Upper lobe of right lung (tissue), 1 donor: Measurements from ENCODE around the gene HPX. TPM values are rescaled to one million over a fixed set of nuclear protein-coding genes. Genes with fewer than 3 reads are reported as not detected.

ENCODE experiments used
- ATAC-seq: fragments of 200-7000 bp; cut with Tn5 transposase; one replicate; pipeline ENCODE4 v1.9.1; 2020; ENCODE audit warnings: mild to moderate bottlenecking, moderate library complexity
- DNase-seq: peaks from one replicate; pipeline ENCODE4 v3.0.0-alpha.2; 2020
- H3K27ac ChIP-seq: fragments of 200-600 bp; one replicate; pipeline ENCODE4 v1.8.0; 2022
- H3K27me3 ChIP-seq: fragments of 200-600 bp; one replicate; pipeline ENCODE4 v1.8.0; 2022; ENCODE audit warnings: mild to moderate bottlenecking
- H3K36me3 ChIP-seq: fragments of 200-600 bp; one replicate; pipeline ENCODE4 v1.8.0; 2022
- H3K4me1 ChIP-seq: fragments of 200-600 bp; one replicate; pipeline ENCODE4 v1.8.0; 2022
- H3K4me3 ChIP-seq: fragments of 200-600 bp; one replicate; pipeline ENCODE4 v1.8.0; 2022; ENCODE audit warnings: mild to moderate bottlenecking
- H3K9me3 ChIP-seq: fragments of 200-600 bp; one replicate; pipeline ENCODE4 v1.8.0; 2022
- intact Hi-C: fragments of 100-400 bp; cut with DNase I; formaldehyde crosslinking; loops from one replicate; pipeline ENCODE4 v1.11.0; 2022
- total RNA-seq: library from RNA; stranded (reverse); fragmentation: NEBNext Ultra II Directional; extraction: Animal tissue kit (Norgen Biotek cat#: 25700); gene quantifications from one replicate; pipeline ENCODE4 v1.2.1, GENCODE V29; 2021
- TF ChIP-seq, protein P1 (sequence below): fragments of 200-600 bp; IDR thresholded peaks from one replicate; pipeline ENCODE4 v1.8.0; 2022; ENCODE audit warnings: antibody characterized with exemption
- donor health status: DM: no; HTN: yes; CAD: no; lungs with severe emphysema.

The HPX gene
- total RNA-seq, 1 donor from 2014 or later: 1.4 TPM

DNA sequence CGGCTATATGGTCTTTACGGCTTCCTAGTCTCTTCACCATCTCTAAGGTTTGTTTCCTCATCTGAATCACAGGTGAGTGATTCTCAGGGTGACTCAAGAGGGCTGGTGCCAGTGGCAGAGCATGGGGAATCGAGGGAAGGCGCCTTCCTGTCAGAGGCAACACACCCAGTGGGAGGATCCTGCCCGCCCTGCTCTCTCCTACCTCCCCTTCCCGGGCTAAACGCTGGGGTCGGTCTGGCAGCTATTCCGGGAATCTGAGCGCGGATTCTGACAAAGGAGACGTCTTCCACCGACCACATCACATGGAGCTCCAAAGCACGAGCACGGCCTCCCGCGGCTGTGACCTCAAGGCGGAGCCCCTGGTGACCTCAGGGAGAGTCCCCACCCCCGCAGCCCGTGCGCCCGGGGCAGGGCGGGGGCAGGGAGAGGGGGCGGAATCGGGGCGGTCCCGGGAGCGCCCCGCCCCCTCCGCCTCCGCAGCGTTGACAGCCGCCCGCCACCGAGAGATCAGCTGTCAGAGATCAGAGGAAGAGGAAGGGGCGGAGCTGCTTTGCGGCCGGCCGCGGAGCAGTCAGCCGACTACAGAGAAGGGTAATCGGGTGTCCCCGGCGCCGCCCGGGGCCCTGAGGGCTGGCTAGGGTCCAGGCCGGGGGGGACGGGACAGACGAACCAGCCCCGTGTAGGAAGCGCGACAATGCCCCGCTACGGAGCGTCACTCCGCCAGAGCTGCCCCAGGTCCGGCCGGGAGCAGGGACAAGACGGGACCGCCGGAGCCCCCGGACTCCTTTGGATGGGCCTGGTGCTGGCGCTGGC is 50.7 kb downstream of the HPX start, which contains the start of gene SMPD1:
Gene SMPD1, plus strand, starts transcription at position 570 of the 813 bp plus-strand sequence. Its CDS starts 125 bp downstream, at position 695.
- peak; percentile 97 for DNase-seq
- Histone ChIP-seq H3K27me3 (no peaks in the 10 kb centered on the region), H3K36me3 (peaks cover 8% of the 10 kb centered on the region), H3K27ac (peak within 1 kb of the TSS; percentile 92), H3K4me1 (peaks cover 21% of the 10 kb centered on the region), H3K4me3 (peak within 1 kb of the TSS; percentile 80), H3K9me3 (no peaks in the 10 kb centered on the region)
- peak; percentile 98 for ATAC-seq
- TF ChIP-seq, protein P1, sequence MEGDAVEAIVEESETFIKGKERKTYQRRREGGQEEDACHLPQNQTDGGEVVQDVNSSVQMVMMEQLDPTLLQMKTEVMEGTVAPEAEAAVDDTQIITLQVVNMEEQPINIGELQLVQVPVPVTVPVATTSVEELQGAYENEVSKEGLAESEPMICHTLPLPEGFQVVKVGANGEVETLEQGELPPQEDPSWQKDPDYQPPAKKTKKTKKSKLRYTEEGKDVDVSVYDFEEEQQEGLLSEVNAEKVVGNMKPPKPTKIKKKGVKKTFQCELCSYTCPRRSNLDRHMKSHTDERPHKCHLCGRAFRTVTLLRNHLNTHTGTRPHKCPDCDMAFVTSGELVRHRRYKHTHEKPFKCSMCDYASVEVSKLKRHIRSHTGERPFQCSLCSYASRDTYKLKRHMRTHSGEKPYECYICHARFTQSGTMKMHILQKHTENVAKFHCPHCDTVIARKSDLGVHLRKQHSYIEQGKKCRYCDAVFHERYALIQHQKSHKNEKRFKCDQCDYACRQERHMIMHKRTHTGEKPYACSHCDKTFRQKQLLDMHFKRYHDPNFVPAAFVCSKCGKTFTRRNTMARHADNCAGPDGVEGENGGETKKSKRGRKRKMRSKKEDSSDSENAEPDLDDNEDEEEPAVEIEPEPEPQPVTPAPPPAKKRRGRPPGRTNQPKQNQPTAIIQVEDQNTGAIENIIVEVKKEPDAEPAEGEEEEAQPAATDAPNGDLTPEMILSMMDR: no peak
- intact Hi-C loops: no loop called here

DNA sequence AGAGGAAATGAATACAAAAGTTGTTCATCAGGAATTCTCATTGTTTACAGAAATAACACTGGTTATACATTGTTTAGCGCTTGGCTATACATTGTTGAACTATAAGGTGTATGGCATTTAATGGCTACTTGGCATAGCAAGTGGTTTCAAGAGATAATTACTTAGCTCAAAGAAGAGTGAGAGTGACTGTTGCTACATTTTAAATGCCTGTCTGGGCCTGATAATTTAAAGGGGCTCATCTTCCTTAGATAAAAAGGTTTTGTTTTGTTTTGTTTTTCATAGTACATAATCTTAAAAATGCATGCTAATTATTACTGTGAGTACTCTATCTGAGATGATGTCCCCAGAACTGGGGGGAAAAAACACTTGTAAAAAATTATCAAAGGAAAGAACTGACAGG is 52.0 kb downstream of the HPX start:
- Histone ChIP-seq H3K27me3 (no peaks in the 10 kb centered on the region), H3K4me3 (no peak overlapping the region), H3K4me1 (peaks cover 21% of the 10 kb centered on the region), H3K9me3 (no peaks in the 10 kb centered on the region), H3K27ac (peak overlapping the region; percentile 66), H3K36me3 (no peaks in the 10 kb centered on the region)
- intact Hi-C loops: no loop called here
- DNase-seq (no peak), ATAC-seq (no peak)
- TF ChIP-seq, protein P1: no peak

DNA sequence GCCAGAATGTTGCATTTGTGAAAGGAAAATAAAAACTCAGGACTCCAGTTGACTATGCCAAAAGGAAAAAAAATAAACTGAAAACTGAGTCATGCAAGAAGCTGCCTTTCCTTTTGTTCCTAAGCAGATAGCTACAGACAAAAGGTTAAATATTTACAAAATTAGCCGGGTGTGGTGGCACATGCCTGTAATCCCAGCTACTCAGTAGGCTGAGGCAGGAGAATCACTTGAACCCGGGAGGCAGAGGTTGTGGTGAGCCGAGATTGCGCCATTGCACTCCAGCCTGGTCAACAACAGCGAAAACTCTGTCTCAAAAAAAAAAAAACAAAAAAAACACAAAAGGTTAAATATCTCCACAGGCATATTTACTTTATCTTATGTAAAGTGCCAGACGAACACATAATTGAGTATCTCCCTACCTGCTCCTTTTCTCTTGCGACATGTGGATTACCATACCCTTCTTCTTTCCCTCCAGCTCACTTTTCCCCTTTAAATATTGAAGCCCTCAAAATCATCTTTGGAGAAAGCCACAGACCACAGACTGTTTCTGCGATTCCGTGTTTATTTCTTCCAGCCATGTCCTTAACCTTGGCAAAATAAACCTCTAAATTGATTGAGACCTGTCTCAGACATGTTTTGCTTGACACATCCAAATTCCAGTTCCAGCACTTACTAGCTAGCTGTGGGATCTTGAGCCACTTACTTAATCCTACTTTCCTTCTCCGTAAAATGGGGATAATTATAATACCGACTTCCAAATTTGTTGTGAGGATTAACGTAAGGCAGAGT is 52.8 kb downstream of the HPX start:
- intact Hi-C loops: no loop called here
- Histone ChIP-seq H3K36me3 (no peaks in the 10 kb centered on the region), H3K4me1 (peaks cover 21% of the 10 kb centered on the region), H3K9me3 (no peaks in the 10 kb centered on the region), H3K27ac (peak overlapping the region; percentile 66), H3K27me3 (no peaks in the 10 kb centered on the region), H3K4me3 (no peak overlapping the region)
- no peak for DNase-seq
- TF ChIP-seq, protein P1: no peak
- ATAC-seq: no peak

DNA sequence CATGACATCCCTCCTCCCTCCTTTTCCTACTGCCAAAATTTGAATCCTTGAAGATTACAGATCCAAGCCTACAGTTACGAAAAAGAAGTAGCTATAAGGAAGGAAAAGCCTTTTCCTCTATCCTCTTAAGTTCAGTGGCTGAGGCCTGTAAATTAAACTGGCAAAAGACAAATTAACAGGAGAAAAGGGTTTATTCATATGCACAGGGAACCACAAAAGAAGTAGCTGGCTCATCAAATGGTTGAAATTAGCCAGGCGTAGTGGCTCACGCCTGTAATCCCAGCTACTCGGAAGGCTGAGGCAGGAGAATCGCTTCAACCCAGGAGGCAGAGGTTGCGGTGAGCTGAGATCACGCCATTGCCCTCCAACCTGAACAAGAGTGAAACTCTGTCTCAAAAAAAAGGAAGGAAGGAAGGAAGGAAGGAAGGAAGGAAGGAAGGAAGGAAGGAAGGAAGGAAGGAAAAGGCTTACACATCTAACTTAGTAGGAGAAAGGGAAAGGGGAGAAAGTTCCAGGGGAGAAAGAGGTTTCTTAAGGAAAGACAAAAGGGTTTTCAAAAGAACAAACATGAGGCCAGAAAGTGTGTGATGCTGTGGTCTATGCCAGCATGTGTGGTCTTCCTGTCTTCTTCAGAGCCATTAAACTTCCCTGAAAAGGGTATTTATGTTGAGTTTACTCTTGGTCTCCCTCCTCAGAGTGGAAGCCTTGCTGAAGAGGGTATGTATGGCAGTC is 55.6 kb downstream of the HPX start:
- intact Hi-C loops: no loop called here
- ATAC-seq: no peak

More for the DNA sequence above, 55.6 kb downstream of the HPX start:
- H3K36me3 ChIP-seq: no peaks in the 10 kb centered on the region
- H3K9me3 ChIP-seq: no peaks in the 10 kb centered on the region
- H3K27me3 ChIP-seq: no peaks in the 10 kb centered on the region
- peaks cover 11% of the 10 kb centered on the region for H3K4me1 ChIP-seq
- no peak for DNase-seq
- TF ChIP-seq, protein P1: no peak
- no peak overlapping the region for H3K27ac ChIP-seq
- H3K4me3 ChIP-seq: no peak overlapping the region

Other genes with a start within 250 kb of the HPX start
- not detected for gene OR52W1, start 241.8 kb downstream of the HPX start, total RNA-seq
- not detected for gene C11orf42, start 235.4 kb downstream of the HPX start, total RNA-seq
- 40.6 TPM for gene FHIP1B, start 206.4 kb downstream of the HPX start, total RNA-seq
- gene CNGA4, start 201.9 kb downstream of the HPX start, total RNA-seq: not detected
- gene CCKBR, start 181.1 kb downstream of the HPX start, total RNA-seq: not detected
- 48.8 TPM for gene CAVIN3, start 120.5 kb downstream of the HPX start, total RNA-seq
- gene SMPD1, start 50.5 kb downstream of the HPX start, total RNA-seq: 51.9 TPM
- 40.9 TPM for gene APBB1, start 21.9 kb downstream of the HPX start, total RNA-seq
- gene TRIM3, start 33.0 kb upstream of the HPX start, total RNA-seq: 22.0 TPM
- 36.4 TPM for gene ARFIP2, start 40.3 kb upstream of the HPX start, total RNA-seq
- 45.0 TPM for gene TIMM10B, start 40.5 kb upstream of the HPX start, total RNA-seq
- 14.5 TPM for gene DNHD1, start 56.3 kb upstream of the HPX start, total RNA-seq
- 17.9 TPM for gene RRP8, start 162.6 kb upstream of the HPX start, total RNA-seq
- gene ILK, start 162.8 kb upstream of the HPX start, total RNA-seq: 148 TPM
- gene TAF10, start 171.2 kb upstream of the HPX start, total RNA-seq: 87.8 TPM
- gene TPP1, start 178.4 kb upstream of the HPX start, total RNA-seq: 207 TPM
- 28.0 TPM for gene DCHS1, start 214.8 kb upstream of the HPX start, total RNA-seq
- gene MRPL17, start 242.4 kb upstream of the HPX start, total RNA-seq: 35.1 TPM